ENCODE measurements around the gene DYNLRB1.

DNA sequence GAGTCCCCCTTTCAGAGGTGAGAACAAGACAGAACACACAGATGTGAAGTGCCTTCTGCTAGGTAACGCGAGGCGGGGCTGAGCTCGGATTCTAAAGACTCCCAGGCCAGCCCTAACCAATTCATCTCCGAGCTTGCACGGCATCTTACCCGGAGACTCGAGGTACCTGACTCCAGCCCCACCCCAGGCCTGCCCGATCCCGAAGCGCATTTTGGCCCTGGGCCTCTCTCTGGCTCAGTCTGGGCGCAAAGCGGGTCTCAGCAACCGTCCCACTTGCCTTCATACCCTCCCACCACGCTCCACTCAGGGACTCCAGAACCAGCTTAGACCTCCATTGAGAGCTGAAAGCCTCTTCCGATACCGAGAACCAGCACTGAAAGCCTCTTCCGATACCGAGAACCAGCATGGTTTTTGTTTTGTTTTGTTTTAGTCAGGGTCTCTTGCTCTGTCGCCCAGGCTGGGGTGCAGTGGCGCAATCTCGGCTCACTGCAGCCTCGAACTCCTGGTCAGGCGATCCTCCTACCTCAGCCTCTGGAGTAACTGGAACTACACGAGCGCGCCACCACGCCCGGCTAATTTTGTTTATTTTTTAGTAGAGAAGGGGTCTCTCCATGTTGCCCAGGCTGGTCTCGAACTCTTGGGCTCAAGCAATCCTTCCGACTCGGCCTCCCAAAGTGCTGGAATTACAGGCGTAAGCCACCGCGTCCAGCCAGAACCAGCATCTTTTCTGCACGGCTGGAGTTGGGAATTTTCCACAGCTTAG, 557 bp upstream of the DYNLRB1 start:
- TF ChIP-seq, protein P1, sequence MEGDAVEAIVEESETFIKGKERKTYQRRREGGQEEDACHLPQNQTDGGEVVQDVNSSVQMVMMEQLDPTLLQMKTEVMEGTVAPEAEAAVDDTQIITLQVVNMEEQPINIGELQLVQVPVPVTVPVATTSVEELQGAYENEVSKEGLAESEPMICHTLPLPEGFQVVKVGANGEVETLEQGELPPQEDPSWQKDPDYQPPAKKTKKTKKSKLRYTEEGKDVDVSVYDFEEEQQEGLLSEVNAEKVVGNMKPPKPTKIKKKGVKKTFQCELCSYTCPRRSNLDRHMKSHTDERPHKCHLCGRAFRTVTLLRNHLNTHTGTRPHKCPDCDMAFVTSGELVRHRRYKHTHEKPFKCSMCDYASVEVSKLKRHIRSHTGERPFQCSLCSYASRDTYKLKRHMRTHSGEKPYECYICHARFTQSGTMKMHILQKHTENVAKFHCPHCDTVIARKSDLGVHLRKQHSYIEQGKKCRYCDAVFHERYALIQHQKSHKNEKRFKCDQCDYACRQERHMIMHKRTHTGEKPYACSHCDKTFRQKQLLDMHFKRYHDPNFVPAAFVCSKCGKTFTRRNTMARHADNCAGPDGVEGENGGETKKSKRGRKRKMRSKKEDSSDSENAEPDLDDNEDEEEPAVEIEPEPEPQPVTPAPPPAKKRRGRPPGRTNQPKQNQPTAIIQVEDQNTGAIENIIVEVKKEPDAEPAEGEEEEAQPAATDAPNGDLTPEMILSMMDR (IDR thresholded peaks at IDR 0.05) = no peak
- TF ChIP-seq POLR2A (IDR thresholded peaks at IDR 0.05) = peak in 1 of 2 donors; percentile 47

All from thyroid gland (tissue), 4 donors.